Measurements from ENCODE around the gene MTHFSD.

The MTHFSD gene

GRCh38 chr16:86501989-86502855 is 52.8 kb downstream of the MTHFSD start:
- no peak for TF ChIP-seq CTCF (conservative IDR thresholded peaks at IDR 0.05; ENCODE audit: low read depth, low read length)
- H3K4me3 ChIP-seq (ENCODE audit: low read length): no peak overlapping the region
- no peak for DNase-seq (ENCODE audit: low read depth)

GRCh38 chr16:86500708-86501510 is 54.1 kb downstream of the MTHFSD start:
- DNase-seq (ENCODE audit: low read depth): no peak
- no peak for TF ChIP-seq CTCF (conservative IDR thresholded peaks at IDR 0.05; ENCODE audit: low read depth, low read length)
- H3K4me3 ChIP-seq (ENCODE audit: low read length): no peak overlapping the region

- no peak for DNase-seq (ENCODE audit: low read depth)
- no peak overlapping the region for H3K4me3 ChIP-seq (ENCODE audit: low read length)
- TF ChIP-seq CTCF (conservative IDR thresholded peaks at IDR 0.05; ENCODE audit: low read depth, low read length): no peak
Measured at GRCh38 chr16:86499889-86500707, 54.9 kb downstream of the MTHFSD start.

GRCh38 chr16:86499440-86499786 is 55.6 kb downstream of the MTHFSD start:
- no peak for TF ChIP-seq CTCF (conservative IDR thresholded peaks at IDR 0.05; ENCODE audit: low read depth, low read length)
- H3K4me3 ChIP-seq (ENCODE audit: low read length): no peak overlapping the region
- no peak for DNase-seq (ENCODE audit: low read depth)

GRCh38 chr16:86498671-86499439 is 56.2 kb downstream of the MTHFSD start:
- no peak for TF ChIP-seq CTCF (conservative IDR thresholded peaks at IDR 0.05; ENCODE audit: low read depth, low read length)
- no peak for DNase-seq (ENCODE audit: low read depth)
- H3K4me3 ChIP-seq (ENCODE audit: low read length): no peak overlapping the region

GRCh38 chr16:86498155-86498670 is 56.8 kb downstream of the MTHFSD start:
- H3K4me3 ChIP-seq (ENCODE audit: low read length): no peak overlapping the region
- DNase-seq (ENCODE audit: low read depth): no peak
- TF ChIP-seq CTCF (conservative IDR thresholded peaks at IDR 0.05; ENCODE audit: low read depth, low read length): peak; percentile 16
